Measurements from ENCODE around the gene ARHGEF16.

The ARHGEF16 gene

GRCh38 chr1:3522564-3523265 lies 68.2 kb downstream of the ARHGEF16 start:
- H3K4me3 ChIP-seq (ENCODE audit: low read depth, low read length) = no peak overlapping the region

GRCh38 chr1:3523980-3524379 lies 69.5 kb downstream of the ARHGEF16 start:
- no peak for DNase-seq (ENCODE audit: low read depth)
- no peak overlapping the region for H3K4me3 ChIP-seq (ENCODE audit: low read depth, low read length)

More at GRCh38 chr1:3522564-3523265, 68.2 kb downstream of the ARHGEF16 start:
- no peak for DNase-seq (ENCODE audit: low read depth)

GRCh38 chr1:3524556-3525203 lies 70.2 kb downstream of the ARHGEF16 start:
- no peak overlapping the region for H3K4me3 ChIP-seq (ENCODE audit: low read depth, low read length)
- DNase-seq (ENCODE audit: low read depth) = no peak

GRCh38 chr1:3525551-3526482 lies 71.4 kb downstream of the ARHGEF16 start:
- DNase-seq (ENCODE audit: low read depth) = no peak
- no peak overlapping the region for H3K4me3 ChIP-seq (ENCODE audit: low read depth, low read length)

GRCh38 chr1:3527774-3528173 lies 73.3 kb downstream of the ARHGEF16 start:
- DNase-seq (ENCODE audit: low read depth) = no peak
- H3K4me3 ChIP-seq (ENCODE audit: low read depth, low read length) = no peak overlapping the region

GRCh38 chr1:3529099-3529729 lies 74.7 kb downstream of the ARHGEF16 start:
- DNase-seq (ENCODE audit: low read depth) = no peak
- no peak overlapping the region for H3K4me3 ChIP-seq (ENCODE audit: low read depth, low read length)

GRCh38 chr1:3530086-3530925 lies 75.8 kb downstream of the ARHGEF16 start:
- no peak for DNase-seq (ENCODE audit: low read depth)
- H3K4me3 ChIP-seq (ENCODE audit: low read depth, low read length) = peak overlapping the region; percentile 33
